ENCODE data around the gene TROAP. TPM values are rescaled to one million over a fixed set of nuclear protein-coding genes. Genes with fewer than 3 reads are reported as not detected.
A peak's percentile ranks its signal among the peaks of the same experiment; 100 is the strongest.

The TROAP gene
- polyA plus RNA-seq, 3 donors from 2014 or later = 1.9 to 4.1 (median 2.6) TPM

DNA sequence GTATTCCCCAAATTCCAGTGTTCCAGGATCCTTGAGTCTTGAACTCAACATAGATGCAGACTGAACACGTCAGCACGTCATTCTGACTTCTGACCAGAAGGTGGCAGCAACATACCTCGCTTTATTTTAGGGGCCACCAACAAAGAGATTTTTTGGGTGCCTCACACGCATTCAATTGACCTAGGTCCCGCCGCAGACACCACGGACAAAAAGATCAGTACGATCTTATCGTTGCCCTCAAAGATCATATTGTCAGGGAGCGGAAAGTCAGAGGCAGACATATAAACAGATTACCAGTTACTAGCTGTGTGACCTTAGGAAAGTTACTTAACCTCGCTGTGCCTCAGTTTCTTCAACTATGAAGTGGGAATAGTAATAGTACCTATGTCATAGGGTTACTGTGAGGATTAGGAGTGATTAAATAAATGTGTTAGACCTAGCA lies 34.6 kb upstream of the TROAP start:
- Mint-ChIP-seq H3K4me3 (no peak overlapping the region), H3K36me3 (no peaks in the 10 kb centered on the region), H3K4me1 (no peaks in the 10 kb centered on the region), H3K27ac (no peak overlapping the region), H3K27me3 (ENCODE audit: low read depth in 3 of 3) (peaks cover 3 to 17% (median 7%) of the 10 kb centered on the region in 3 donors), H3K9me3 (no peaks in the 10 kb centered on the region)
- DNase-seq = peak; percentile 58 to 67 (median 66)

- no peak overlapping the region for H3K4me3 Mint-ChIP-seq
- no peaks in the 10 kb centered on the region for H3K9me3 Mint-ChIP-seq
- peaks cover 5 to 16% (median 7%) of the 10 kb centered on the region in 3 donors for H3K27me3 Mint-ChIP-seq (ENCODE audit: low read depth in 3 of 3)
Observed at GRCh38 chr12:49288922-49289555, 34.0 kb upstream of the TROAP start.

DNA sequence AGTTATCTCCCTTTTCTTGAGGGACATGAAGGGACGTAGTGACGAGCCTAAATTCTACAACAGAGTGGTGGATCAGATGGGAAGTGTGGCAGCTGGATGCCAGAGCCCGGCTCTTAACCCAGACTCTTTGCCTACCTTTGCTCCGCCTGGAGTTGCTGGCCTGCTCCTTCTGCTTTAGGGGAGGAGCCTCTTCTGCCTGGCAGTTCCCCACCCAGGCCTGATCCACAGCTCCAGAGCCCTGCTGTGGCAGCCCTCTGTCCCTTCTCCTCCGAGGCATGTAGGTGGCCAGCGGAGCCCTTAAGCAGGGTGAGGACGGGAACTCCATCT lies 30.4 kb upstream of the TROAP start:
- Mint-ChIP-seq H3K9me3 (no peaks in the 10 kb centered on the region), H3K4me3 (no peak overlapping the region), H3K27me3 (ENCODE audit: low read depth in 3 of 3) (peaks cover 4 to 12% (median 11%) of the 10 kb centered on the region in 3 donors), H3K27ac (no peak overlapping the region), H3K4me1 (peaks cover 0 to 7% of the 10 kb centered on the region in 2 donors), H3K36me3 (no peaks in the 10 kb centered on the region)
- no peak for DNase-seq

More at GRCh38 chr12:49288922-49289555, 34.0 kb upstream of the TROAP start:
- no peak overlapping the region for H3K27ac Mint-ChIP-seq
- no peaks in the 10 kb centered on the region for H3K4me1 Mint-ChIP-seq
- no peak for DNase-seq
- H3K36me3 Mint-ChIP-seq = no peaks in the 10 kb centered on the region

- Mint-ChIP-seq H3K9me3 (no peaks in the 10 kb centered on the region), H3K4me3 (no peak overlapping the region), H3K27ac (no peak overlapping the region), H3K36me3 (no peaks in the 10 kb centered on the region), H3K4me1 (peaks cover 0 to 7% of the 10 kb centered on the region in 2 donors), H3K27me3 (ENCODE audit: low read depth in 3 of 3) (peaks cover 6 to 16% (median 12%) of the 10 kb centered on the region in 3 donors)
- DNase-seq = no peak
Observed at GRCh38 chr12:49293056-49293956, 29.7 kb upstream of the TROAP start.

GRCh38 chr12:49294086-49294803 lies 28.8 kb upstream of the TROAP start:
- DNase-seq = no peak
- no peak overlapping the region for H3K27ac Mint-ChIP-seq
- H3K4me1 Mint-ChIP-seq = peaks cover 0 to 7% of the 10 kb centered on the region in 2 donors
- no peak overlapping the region for H3K4me3 Mint-ChIP-seq
- peaks cover 0 to 1% (median 0%) of the 10 kb centered on the region in 6 donors for H3K9me3 Mint-ChIP-seq
- peaks cover 5 to 21% (median 11%) of the 10 kb centered on the region in 3 donors for H3K27me3 Mint-ChIP-seq (ENCODE audit: low read depth in 3 of 3)
- no peaks in the 10 kb centered on the region for H3K36me3 Mint-ChIP-seq

- Mint-ChIP-seq H3K27ac (no peak overlapping the region), H3K9me3 (peaks cover 0 to 1% (median 0%) of the 10 kb centered on the region in 6 donors), H3K4me3 (no peak overlapping the region), H3K36me3 (no peaks in the 10 kb centered on the region), H3K4me1 (peaks cover 0 to 7% of the 10 kb centered on the region in 2 donors), H3K27me3 (ENCODE audit: low read depth in 3 of 3) (peaks cover 5 to 21% (median 11%) of the 10 kb centered on the region in 3 donors)
- no peak for DNase-seq
Observed at GRCh38 chr12:49294804-49295081, 28.3 kb upstream of the TROAP start.

GRCh38 chr12:49295082-49295936 lies 27.7 kb upstream of the TROAP start, which contains the start of gene PRPH:
TSS of gene PRPH (plus strand) at chr12:49295147. CDS start at chr12:49295201, 54 bp downstream.
- H3K9me3 Mint-ChIP-seq = peaks cover 0 to 1% (median 0%) of the 10 kb centered on the region in 6 donors
- no peak within 1 kb of the TSS for H3K4me3 Mint-ChIP-seq
- H3K36me3 Mint-ChIP-seq = no peaks in the 10 kb centered on the region
- peaks cover 5 to 21% (median 11%) of the 10 kb centered on the region in 3 donors for H3K27me3 Mint-ChIP-seq (ENCODE audit: low read depth in 3 of 3)
- no peak for DNase-seq
- H3K4me1 Mint-ChIP-seq = peaks cover 0 to 7% of the 10 kb centered on the region in 2 donors
- no peak within 1 kb of the TSS for H3K27ac Mint-ChIP-seq

DNA sequence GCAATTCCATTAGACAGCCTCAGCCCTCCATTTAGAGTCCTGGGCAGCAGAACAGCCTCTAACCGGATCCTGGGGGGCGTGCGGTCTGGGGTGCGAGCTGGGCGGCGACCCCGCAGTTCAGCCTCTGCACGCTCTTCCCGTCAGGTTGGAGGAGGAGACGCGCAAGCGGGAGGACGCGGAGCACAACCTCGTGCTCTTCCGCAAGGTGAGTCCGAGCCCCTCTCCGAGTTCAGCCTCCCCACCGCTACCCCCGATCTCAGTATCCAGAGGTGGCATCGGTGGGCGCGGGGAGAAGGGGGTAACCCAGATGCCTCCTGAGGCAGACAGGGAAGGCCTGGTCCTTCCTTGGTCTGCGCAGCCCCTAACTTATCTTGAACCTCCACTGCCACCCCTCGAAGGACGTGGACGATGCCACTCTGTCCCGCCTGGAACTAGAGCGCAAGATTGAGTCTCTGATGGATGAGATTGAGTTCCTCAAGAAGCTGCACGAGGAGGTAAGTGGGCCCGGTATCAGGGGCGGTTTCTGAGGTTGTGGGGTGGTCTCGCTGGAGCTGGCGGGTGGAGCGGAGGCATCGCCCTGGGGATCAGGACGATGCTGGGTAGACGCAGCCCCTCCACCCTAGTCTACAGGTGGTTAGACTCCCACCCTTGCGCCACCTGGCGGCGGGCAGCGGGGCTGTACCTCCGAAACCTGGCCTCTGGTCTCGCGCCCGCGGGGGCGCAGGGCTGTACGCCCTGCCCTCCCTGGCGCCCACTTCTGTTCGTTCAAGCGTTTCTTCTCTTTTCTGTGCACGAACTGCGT lies 26.8 kb upstream of the TROAP start:
- Mint-ChIP-seq H3K36me3 (no peaks in the 10 kb centered on the region), H3K9me3 (peaks cover 0 to 1% (median 0%) of the 10 kb centered on the region in 6 donors), H3K27me3 (ENCODE audit: low read depth in 3 of 3) (peaks cover 5 to 21% (median 16%) of the 10 kb centered on the region in 3 donors), H3K27ac (no peak overlapping the region), H3K4me3 (peak overlapping the region in 2 of 5 donors; percentile 33 to 35), H3K4me1 (peaks cover 0 to 7% of the 10 kb centered on the region in 2 donors)
- DNase-seq = peak; percentile 9 to 34 (median 22)

DNA sequence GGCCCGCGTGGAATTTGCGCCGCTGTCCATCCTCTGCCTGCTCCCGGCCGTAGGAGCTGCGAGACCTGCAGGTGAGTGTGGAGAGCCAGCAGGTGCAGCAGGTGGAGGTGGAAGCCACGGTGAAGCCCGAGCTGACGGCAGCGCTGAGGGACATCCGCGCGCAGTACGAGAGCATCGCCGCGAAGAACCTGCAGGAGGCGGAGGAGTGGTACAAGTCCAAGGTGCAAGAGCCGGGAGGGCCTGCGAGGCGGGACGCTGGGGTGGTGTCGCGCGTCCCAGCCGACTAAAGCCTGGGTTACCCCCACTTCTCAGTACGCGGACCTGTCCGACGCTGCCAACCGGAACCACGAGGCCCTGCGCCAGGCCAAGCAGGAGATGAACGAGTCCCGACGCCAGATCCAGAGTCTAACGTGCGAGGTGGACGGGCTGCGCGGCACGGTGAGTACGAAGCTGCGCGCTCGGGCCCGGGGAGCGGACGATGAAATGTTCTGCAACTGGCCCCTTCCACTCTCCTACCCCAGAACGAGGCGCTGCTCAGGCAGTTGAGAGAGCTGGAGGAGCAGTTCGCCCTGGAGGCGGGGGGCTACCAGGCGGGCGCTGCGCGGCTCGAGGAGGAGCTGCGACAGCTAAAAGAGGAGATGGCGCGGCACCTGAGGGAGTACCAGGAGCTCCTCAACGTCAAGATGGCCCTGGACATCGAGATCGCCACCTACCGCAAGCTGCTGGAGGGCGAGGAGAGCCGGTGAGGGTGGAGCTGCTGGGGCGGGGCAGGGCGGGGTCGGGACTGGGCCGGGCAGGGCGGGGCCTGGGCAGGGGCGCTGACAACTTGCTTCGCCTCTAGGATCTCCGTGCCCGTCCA lies 26.0 kb upstream of the TROAP start:
- no peak for DNase-seq
- Mint-ChIP-seq H3K27ac (no peak overlapping the region), H3K4me3 (peak overlapping the region in 3 of 5 donors; percentile 8 to 36 (median 35)), H3K4me1 (peaks cover 0 to 7% of the 10 kb centered on the region in 2 donors), H3K36me3 (no peaks in the 10 kb centered on the region), H3K27me3 (ENCODE audit: low read depth in 3 of 3) (peaks cover 5 to 22% (median 21%) of the 10 kb centered on the region in 3 donors), H3K9me3 (peaks cover 0 to 1% (median 0%) of the 10 kb centered on the region in 6 donors)

GRCh38 chr12:49297695-49298060 lies 25.4 kb upstream of the TROAP start:
- Mint-ChIP-seq H3K27me3 (ENCODE audit: low read depth in 3 of 3) (peaks cover 7 to 21% (median 19%) of the 10 kb centered on the region in 3 donors), H3K27ac (no peak overlapping the region), H3K4me3 (no peak overlapping the region), H3K36me3 (no peaks in the 10 kb centered on the region), H3K9me3 (peaks cover 0 to 1% (median 0%) of the 10 kb centered on the region in 6 donors), H3K4me1 (peaks cover 0 to 7% of the 10 kb centered on the region in 2 donors)
- DNase-seq = no peak

- peaks cover 0 to 1% (median 0%) of the 10 kb centered on the region in 6 donors for H3K9me3 Mint-ChIP-seq
- H3K4me1 Mint-ChIP-seq = peaks cover 0 to 7% of the 10 kb centered on the region in 2 donors
- no peak for DNase-seq
- peaks cover 11 to 23% (median 21%) of the 10 kb centered on the region in 3 donors for H3K27me3 Mint-ChIP-seq (ENCODE audit: low read depth in 3 of 3)
- peak overlapping the region in 2 of 5 donors; percentile 13 to 48 for H3K4me3 Mint-ChIP-seq
- H3K36me3 Mint-ChIP-seq = no peaks in the 10 kb centered on the region
- H3K27ac Mint-ChIP-seq = no peak overlapping the region
Observed at GRCh38 chr12:49298160-49298559, 24.9 kb upstream of the TROAP start.
